Caco-2 (cell line): ENCODE data around the gene PVRIG. TPM values are rescaled to one million over a fixed set of nuclear protein-coding genes. Genes with fewer than 3 reads are reported as not detected.
"Not testable (repeated sequence)": the region's sequence is repeated elsewhere in the genome, so short reads cannot be mapped to it uniquely, and the experiment has no call there.

Experiments
- BruUV-seq: library from RNA; stranded (reverse); fragments of 400-500 nt; replicated peaks from 2 replicates; lab custom pipeline; 2021; lab: Mats Ljungman, UMichigan
- CTCF ChIA-PET: fragments of 300-600 bp; sonication (Branson Sonifier 250); formaldehyde crosslinking; loops from one replicate; lab custom pipeline; 2022; ENCODE audit warnings: antibody characterized with exemption; lab: Charles Lee
- POLR2A ChIA-PET: fragments of 300-600 bp; sonication (Branson Sonifier 250); formaldehyde crosslinking; loops from one replicate; lab custom pipeline; 2022; ENCODE audit warnings: antibody characterized with exemption; lab: Charles Lee
- DNase-seq, 2 experiments: peaks; one replicate each; pipeline versions ENCODE4 v3.0.0 to v3.0.0-alpha.2; 2020 to 2022
- H3K27me3 ChIP-seq: replicated peaks from 2 replicates; pipeline ENCODE4 v1.6.0; 2011; ENCODE audit warnings: low read length; ENCODE audit not compliant: control insufficient read depth, insufficient read depth
- H3K36me3 ChIP-seq: 2 replicates; pipeline ENCODE4 v1.5.1; 2011; ENCODE audit warnings: low read length; ENCODE audit not compliant: control insufficient read depth, insufficient read depth
- H3K4me1 ChIP-seq: fragments of 250-450 bp; sonication (Bioruptor Pico); 2 replicates; pipeline ENCODE4 v1.5.1; 2020; ENCODE audit warnings: mild to moderate bottlenecking
- H3K4me3 ChIP-seq: 2 replicates; pipeline ENCODE4 v1.5.1; 2011; ENCODE audit warnings: low read depth, mild to moderate bottlenecking, control low read depth, low read length
- H3K9me3 ChIP-seq: fragments of 250-450 bp; sonication (Bioruptor Pico); 2 replicates; pipeline ENCODE4 v1.5.1; 2020; ENCODE audit warnings: mild to moderate bottlenecking, moderate library complexity
- H3K27ac Mint-ChIP-seq: one replicate; pipeline ENCODE4 v1.8.0; 2022; ENCODE audit warnings: mixed read lengths; ENCODE audit not compliant: unreplicated experiment
- H3K27me3 Mint-ChIP-seq: one replicate; pipeline ENCODE4 v1.8.0; 2022; ENCODE audit warnings: mixed read lengths; ENCODE audit not compliant: insufficient read depth, unreplicated experiment
- H3K36me3 Mint-ChIP-seq: one replicate; pipeline ENCODE4 v1.8.0; 2022; ENCODE audit warnings: mild to moderate bottlenecking, mixed read lengths; ENCODE audit not compliant: insufficient read depth, unreplicated experiment
- H3K4me1 Mint-ChIP-seq: one replicate; pipeline ENCODE4 v1.8.0; 2022; ENCODE audit warnings: low read depth, mixed read lengths; ENCODE audit not compliant: unreplicated experiment
- H3K4me3 Mint-ChIP-seq: one replicate; pipeline ENCODE4 v1.8.0; 2022; ENCODE audit warnings: mild to moderate bottlenecking, moderate library complexity, mixed read lengths; ENCODE audit not compliant: unreplicated experiment
- H3K9me3 Mint-ChIP-seq: one replicate; pipeline ENCODE4 v1.8.0; 2022; ENCODE audit warnings: mixed read lengths; ENCODE audit not compliant: unreplicated experiment
- intact Hi-C: fragments of 100-400 bp; cut with micrococcal nuclease; formaldehyde crosslinking; loops from one replicate; pipeline ENCODE4 v1.10.0; 2022; ENCODE audit not compliant: unreplicated experiment
- total RNA-seq: library from RNA; stranded (reverse); gene quantifications from 2 replicates; pipeline ENCODE4 v1.2.3, GENCODE V29; 2022
- TF ChIP-seq, protein P1 (sequence below), 2 experiments: fragments of 200-600 bp in 1 of 2; IDR thresholded peaks; 1 replicate in 1 of 2; 2 replicates in 1 of 2; pipeline versions ENCODE4 v1.5.1 to v1.8.0; 2011 to 2022; ENCODE audit warnings: antibody characterized with exemption in 1 of 2, control low read depth in 1 of 2, inconsistent platforms in 1 of 2, low read depth in 1 of 2, low read length in 1 of 2, mild to moderate bottlenecking in 1 of 2, moderate library complexity in 1 of 2; ENCODE audit not compliant: insufficient read depth in 1 of 2, severe bottlenecking in 1 of 2, unreplicated experiment in 1 of 2

Gene PVRIG
- total RNA-seq, 1 experiment from 2014 or later: not detected

- Mint-ChIP-seq H3K27me3 (no peaks in the 10 kb centered on the region), H3K4me1 (peaks cover 15% of the 10 kb centered on the region), H3K27ac (no peak overlapping the region), H3K9me3 (no peaks in the 10 kb centered on the region), H3K36me3 (peaks cover 9% of the 10 kb centered on the region), H3K4me3 (no peak overlapping the region)
- Histone ChIP-seq H3K9me3 (no peaks in the 10 kb centered on the region), H3K4me1 (no peaks in the 10 kb centered on the region), H3K27me3 (no peaks in the 10 kb centered on the region), H3K4me3 (no peak overlapping the region), H3K36me3 (no peaks in the 10 kb centered on the region)
- intact Hi-C loops: no loop called here
- CTCF ChIA-PET: no interaction called here
- DNase-seq: no peak
- BruUV-seq: no TSS peak
- TF ChIP-seq, protein P1, sequence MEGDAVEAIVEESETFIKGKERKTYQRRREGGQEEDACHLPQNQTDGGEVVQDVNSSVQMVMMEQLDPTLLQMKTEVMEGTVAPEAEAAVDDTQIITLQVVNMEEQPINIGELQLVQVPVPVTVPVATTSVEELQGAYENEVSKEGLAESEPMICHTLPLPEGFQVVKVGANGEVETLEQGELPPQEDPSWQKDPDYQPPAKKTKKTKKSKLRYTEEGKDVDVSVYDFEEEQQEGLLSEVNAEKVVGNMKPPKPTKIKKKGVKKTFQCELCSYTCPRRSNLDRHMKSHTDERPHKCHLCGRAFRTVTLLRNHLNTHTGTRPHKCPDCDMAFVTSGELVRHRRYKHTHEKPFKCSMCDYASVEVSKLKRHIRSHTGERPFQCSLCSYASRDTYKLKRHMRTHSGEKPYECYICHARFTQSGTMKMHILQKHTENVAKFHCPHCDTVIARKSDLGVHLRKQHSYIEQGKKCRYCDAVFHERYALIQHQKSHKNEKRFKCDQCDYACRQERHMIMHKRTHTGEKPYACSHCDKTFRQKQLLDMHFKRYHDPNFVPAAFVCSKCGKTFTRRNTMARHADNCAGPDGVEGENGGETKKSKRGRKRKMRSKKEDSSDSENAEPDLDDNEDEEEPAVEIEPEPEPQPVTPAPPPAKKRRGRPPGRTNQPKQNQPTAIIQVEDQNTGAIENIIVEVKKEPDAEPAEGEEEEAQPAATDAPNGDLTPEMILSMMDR (IDR thresholded peaks at IDR 0.05; ENCODE audit: insufficient read depth in 1 of 2, low read depth in 1 of 2, low read length in 1 of 2, severe bottlenecking in 1 of 2, unreplicated experiment in 1 of 2): no peak
- POLR2A ChIA-PET: no interaction called here
Measured at GRCh38 chr7:100191775-100192174, 28.0 kb upstream of the PVRIG start.

DNA sequence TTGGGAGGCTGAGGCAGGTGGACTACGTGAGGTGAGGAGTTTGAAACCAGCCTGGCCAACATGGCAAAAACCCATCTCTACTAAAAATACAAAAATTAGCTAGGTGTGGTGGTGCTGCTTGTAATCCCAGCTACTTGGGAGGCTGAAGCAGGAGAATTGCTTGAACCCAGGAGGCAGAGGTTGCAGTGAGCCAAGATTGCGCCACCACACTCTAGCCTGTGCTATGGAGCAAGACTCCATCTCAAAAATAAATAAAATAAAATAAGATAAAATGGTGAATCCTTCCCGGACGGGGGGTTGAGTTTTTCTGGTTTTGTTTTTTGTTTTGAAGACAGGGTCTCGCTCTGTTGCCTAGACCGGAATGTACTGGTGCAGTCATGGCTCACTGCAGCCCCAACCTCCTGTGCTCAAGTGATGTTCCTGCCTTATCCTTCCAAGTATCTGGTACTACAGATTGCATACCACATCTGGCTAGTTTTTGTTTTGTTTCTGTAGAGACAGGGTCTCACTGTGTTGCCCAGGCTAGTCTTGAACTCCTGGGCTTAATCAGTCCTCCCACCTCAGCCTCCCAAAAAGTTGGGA lies 27.4 kb upstream of the PVRIG start:
- H3K9me3 ChIP-seq, H3K9me3 Mint-ChIP-seq, H3K27ac Mint-ChIP-seq, CTCF ChIA-PET, DNase-seq, H3K4me3 ChIP-seq, H3K27me3 Mint-ChIP-seq, H3K36me3 Mint-ChIP-seq, POLR2A ChIA-PET, BruUV-seq, H3K36me3 ChIP-seq, H3K4me3 Mint-ChIP-seq, intact Hi-C loops, H3K27me3 ChIP-seq, H3K4me1 ChIP-seq: not testable (repeated sequence)
- peaks cover 15% of the 10 kb centered on the region for H3K4me1 Mint-ChIP-seq

GRCh38 chr7:100192969-100193368 lies 26.8 kb upstream of the PVRIG start:
- H3K36me3 ChIP-seq: no peaks in the 10 kb centered on the region
- H3K36me3 Mint-ChIP-seq: peaks cover 9% of the 10 kb centered on the region
- POLR2A ChIA-PET: no interaction called here
- H3K27ac Mint-ChIP-seq: no peak overlapping the region
- no peaks in the 10 kb centered on the region for H3K27me3 Mint-ChIP-seq
- no peak overlapping the region for H3K4me3 Mint-ChIP-seq
- H3K27me3 ChIP-seq: no peaks in the 10 kb centered on the region
- H3K4me1 ChIP-seq: no peaks in the 10 kb centered on the region
- CTCF ChIA-PET: no interaction called here
- TF ChIP-seq, protein P1 (IDR thresholded peaks at IDR 0.05; ENCODE audit: insufficient read depth in 1 of 2, low read depth in 1 of 2, low read length in 1 of 2, severe bottlenecking in 1 of 2, unreplicated experiment in 1 of 2): no peak
- no TSS peak for BruUV-seq
- no peak for DNase-seq
- peaks cover 15% of the 10 kb centered on the region for H3K4me1 Mint-ChIP-seq
- no peak overlapping the region for H3K4me3 ChIP-seq
- H3K9me3 Mint-ChIP-seq: no peaks in the 10 kb centered on the region
- intact Hi-C loops: no loop called here
- no peaks in the 10 kb centered on the region for H3K9me3 ChIP-seq
